HG03135 (cell line): ENCODE data around the gene CAV2.

Experiments
- ATAC-seq: cut with Tn5 transposase; IDR thresholded peaks from one replicate; pipeline ENCODE4 v1.9.1; 2021; ENCODE audit warnings: mild to moderate bottlenecking, moderate library complexity; ENCODE audit not compliant: unreplicated experiment

Gene CAV2

DNA sequence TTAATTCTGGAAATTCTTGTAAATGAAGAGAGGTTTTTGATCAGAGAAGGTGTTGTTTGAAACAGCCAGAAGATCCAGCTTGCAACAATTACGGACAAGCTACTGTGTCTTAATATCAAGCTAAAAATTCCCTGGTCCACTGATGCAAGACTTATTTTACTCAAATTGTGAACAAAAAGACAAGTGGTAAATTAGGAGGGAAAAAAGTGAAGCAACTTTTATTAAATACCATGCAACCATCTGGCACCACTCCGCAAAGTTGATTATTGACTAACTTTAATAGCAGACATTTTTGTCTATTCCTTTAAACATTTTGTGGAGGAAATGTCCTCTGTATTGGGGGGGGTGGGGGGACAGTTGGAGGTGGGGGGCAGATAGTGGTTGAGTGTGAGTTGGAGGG lies 5.1 kb upstream of the CAV2 start:
- ATAC-seq = no peak

DNA sequence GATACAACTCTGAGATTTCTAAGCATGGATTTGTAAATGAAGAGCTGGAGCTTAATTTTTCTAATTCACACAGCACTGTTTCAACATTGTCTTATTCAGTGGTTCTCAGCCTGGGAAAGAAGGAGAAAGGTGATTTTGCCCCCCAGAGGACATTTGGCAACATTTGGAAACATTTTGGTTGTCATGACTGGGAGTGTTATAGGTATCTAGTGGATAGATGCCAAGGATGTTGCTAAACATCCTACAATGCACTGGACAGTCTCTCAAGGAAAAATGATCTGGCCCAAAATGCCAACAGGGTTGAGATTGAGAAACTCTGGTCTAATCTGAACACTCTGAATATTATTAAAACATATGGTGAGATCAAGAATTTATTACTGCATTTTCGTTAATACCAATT lies 3.8 kb upstream of the CAV2 start:
- ATAC-seq = no peak

DNA sequence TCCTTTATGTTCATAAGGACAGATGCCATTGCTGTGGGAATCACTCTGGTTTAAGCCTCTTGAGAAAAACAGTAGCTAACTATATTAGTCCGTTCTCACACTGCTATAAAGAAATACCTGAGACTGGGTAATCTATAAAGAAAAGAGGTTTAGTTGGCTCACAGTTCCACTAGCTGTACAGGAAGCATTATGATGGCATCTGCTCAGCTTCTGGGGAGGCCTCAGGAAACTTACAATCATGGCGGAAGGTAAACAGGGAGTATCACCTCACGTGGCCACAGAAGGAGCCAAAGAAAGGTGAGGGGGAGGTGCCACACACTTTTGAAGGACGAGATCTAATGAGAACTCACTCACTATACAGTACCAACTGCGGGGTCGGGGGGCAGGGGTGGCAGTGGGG lies 2.9 kb upstream of the CAV2 start:
- ATAC-seq = no peak

DNA sequence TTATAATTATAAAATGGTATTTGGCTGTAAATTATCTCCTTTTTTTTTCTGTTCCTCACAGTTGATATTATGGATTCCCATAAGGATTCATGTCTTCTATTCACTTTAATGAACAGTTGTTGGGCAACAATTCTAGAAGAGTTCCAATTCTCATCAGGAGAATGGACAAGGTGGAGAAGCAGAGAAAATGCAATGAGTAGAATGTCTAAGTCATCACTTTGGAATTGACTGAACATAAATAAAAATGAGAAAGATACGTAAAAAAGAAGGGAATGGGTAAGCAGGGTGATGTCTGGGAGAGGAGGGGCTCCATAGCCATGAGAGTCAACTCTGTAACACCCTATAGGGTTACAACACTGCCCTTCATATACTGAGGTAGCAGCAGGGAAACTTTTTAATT lies 1.8 kb upstream of the CAV2 start:
- ATAC-seq = no peak

DNA sequence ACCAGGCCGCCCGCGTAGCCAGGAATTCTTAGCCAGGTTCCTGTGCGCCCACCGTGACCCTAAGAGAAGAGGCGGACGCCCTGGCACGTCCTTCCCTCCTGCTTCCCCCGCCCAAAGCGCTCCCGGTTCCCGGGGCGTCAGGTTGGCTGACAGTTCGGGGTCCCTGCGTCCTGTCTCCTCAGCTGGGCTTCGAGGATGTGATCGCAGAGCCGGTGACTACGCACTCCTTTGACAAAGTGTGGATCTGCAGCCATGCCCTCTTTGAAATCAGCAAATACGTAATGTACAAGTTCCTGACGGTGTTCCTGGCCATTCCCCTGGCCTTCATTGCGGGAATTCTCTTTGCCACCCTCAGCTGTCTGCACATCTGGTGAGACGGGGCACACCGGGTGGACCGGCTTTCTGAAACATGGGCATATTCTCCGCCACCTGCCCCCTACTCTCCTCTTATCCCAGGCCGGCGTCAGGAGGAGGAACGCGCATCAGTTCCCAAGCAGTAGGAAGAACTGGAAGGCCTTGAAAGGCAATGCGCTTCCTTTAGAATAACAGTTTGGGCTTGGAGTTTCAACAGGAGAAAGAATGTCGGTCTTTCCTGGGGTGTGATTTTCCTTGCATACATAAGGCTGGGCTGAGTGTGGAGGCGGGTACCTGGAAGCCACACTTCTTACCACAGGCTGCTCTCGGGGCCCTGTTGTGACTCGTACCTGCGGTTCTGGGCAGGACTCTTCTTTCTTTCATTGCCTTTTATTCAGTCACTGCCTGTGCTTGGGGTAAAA lies 728 bp downstream of the CAV2 start:
- ATAC-seq = peak; percentile 51

DNA sequence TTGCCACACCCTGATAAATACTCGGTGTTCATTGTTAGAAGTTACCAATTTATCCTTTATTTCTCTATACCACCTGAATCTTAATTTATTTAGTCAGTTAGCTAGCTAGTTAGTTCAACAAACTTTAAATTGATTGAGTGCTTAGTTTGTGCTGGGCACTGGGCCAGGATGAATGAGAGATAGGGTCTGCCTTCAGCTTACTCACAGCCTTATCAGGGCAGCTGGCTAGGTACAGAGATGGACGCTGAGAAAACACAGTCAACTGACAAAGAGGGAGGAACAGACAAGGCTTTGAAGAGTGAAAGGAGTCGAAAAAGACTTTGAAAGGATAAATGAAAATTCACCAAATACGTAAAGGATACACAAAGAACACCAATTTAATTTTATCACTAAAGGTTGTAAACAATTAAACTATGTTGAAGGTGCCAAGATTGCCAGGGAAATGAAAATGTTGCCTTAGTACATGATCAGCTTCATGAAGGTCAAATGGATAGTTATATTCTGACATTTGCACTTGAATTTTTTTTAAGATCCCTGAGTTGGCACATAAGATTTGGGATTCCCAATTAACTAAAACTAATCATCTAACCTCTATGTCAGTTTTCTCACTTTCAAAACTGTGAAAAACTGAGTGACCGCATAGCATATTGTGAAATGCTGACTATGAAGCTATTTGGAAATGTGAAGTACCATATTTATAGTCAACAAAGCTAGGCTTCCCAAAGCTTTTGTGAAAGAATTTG lies 2.1 kb downstream of the CAV2 start:
- ATAC-seq = no peak

DNA sequence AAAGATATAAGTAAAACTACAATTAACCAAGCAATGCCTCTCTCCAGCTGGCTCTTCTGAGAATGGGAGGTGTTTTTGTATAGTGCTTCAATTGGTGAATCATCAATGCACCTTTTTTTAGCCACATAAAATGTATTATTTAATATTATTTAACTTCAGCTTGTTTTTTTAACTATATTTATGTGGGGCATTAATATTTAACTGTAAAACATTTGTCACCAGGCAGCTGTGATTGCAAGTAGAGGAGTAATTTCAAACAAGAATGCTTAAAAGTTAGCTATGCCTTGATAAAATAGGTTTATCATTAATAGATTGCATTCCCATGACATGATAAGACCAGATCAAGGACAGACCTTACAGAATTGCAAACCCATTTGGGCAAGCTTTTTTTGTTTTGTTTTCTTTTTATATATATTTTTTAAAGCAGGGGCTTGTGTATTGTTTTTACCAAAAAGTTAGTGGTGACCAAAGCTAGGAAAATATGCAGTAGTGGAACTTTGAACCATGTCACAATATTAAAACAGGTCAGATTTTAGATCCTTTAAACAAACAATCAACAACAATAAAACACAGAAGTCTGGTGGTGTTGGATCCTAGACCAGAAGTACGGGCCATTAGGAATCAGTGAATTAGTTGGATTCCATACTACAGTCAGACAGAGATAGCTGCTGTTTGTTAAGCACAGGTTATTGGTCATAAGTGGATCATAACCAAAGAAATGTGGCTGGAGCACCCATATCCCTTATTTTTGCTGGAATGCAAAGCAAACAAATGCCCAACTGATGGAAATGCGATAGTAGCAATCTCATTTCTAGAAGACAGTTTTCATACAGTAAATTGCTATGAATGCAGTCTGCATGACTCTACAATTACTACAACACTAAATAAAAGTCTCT lies 2.9 kb downstream of the CAV2 start:
- no peak for ATAC-seq

DNA sequence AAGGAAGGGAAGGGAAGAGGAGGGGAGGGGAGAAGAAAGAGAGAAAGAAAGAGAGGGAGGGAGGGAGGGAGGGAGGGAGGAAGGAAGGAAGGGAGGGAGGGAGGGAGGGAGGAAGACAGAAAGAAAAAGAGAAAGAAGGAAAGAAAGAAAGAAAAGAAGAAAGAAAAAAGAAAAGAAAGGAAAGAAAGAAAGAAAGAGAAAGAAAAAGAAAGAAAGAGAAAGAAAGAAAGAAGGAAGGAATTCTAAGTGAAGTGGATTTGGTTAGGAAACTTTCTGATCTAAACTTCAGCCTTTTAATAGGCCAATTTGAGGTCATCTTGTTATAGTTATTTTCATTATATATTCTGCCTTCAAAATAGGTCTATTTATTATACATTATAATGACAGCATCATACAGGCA lies 4.3 kb downstream of the CAV2 start:
- ATAC-seq = no peak

DNA sequence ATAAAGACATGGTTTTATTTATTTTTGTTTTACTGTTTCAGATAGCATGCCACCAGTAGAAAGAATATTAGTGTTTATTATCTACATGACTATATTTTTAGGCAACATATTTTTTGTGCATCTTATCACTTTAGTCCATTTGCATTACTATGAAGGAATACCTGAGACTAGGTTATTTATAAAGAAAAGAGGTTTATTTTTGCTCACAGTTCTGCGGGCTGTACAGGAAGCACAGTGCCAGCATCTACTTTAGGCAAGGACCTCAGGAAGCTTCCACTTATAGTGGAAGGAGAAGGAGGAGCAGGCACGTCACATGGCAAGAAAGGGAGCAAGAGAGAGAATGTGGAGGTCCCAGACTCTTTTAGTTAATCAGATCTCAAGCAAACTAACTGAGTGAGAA lies 5.7 kb downstream of the CAV2 start:
- ATAC-seq = no peak

DNA sequence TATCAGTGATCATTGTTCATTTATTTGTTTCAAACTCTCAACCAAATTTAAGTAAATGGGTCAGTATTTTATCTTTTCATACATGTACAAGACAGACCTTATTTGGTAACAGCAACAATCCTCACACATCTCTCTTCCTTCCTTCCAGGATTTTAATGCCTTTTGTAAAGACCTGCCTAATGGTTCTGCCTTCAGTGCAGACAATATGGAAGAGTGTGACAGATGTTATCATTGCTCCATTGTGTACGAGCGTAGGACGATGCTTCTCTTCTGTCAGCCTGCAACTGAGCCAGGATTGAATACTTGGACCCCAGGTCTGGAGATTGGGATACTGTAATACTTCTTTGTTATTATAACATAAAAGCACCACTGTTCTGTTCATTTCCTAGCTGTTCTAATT lies 6.3 kb downstream of the CAV2 start:
- ATAC-seq = no peak

DNA sequence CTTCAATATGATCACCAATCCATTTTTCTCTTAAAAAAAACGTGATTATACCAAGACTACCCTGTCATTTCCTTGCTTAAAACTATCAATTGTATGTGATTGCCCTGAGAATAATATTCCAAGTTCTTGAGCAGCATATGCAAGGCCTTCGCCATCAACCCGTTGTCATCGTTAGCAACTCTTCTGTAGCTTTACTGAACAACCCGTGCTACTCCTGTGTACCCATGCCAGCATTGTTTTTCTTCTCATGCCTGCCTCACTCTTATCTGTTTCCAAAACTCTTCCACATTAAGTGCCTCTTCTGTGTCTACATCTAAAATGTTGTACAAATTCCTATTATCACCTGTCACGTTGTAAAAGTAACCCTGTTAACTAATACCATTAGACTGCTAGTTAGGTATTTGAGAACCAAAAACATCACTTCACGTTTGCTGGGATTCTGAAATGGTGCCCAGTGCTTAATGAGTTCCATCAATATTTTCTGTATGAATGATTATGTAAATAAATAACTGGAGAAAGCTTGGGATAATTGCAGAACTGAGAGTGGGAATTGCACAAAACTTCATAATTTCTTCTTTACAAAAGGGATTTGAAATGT lies 10.5 kb downstream of the CAV2 start:
- no peak for ATAC-seq

DNA sequence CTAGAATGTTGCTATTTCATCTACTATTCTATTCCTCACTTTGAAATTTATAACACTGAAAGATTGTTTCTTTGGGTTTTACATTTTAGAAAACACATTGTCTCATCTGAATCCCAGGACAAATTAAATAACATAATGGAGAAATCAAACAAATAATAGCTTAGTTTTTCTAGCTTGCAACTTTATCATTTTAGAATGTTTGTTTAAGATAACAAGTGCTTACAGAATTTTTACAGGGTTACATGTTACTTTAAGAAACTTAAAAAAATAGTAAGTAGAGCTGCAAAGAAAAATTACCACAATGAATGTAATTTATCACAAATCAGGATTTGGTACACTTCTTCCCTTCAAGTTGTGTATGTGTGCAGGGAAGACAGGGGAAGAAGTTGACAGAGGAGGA lies 11.3 kb downstream of the CAV2 start:
- no peak for ATAC-seq

DNA sequence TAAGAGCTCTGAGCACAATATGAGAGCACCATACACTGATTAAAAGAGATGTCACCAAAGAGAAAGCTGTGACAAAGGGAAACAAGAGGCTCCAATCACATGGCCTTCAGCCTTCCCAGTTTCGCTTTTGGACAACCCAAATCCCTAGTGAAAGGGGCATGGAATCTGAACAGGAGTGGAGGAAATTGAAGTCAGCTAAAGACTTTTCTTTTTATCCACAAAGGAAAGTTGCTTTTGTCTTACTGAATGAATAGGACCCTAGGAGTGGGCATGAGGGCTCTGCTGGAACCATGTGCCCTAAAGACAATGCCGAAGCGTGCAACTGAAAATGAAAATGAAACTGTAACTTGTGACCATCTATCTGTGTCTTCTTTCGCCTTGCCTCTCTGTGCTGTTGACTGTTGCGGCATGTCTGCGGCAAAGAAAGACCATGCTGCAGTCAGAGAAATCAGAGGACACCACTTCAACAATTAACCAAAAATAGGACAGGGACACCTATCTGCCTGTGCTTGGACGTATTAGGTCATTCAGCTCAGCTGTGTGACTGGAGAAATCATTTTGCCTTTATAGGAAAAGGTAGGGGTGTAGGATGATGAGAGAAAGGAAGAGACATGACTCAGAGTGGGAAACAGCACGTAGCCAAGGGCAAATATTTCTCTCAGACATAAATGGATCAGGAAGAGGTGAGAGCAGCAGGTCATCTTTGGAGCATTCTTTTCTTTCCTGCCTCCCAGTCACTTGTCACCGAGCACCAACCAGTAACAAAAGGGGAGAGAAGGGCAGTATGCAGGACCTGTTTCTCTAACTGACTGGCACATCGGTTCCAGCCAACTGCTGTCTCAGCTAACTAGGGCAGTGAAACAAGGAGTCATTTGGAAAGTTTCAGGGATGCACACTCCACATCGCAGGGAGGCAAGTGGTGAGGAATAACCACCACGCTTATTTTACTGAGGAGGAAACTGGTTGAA lies 12.3 kb downstream of the CAV2 start:
- ATAC-seq = peak; percentile 99

DNA sequence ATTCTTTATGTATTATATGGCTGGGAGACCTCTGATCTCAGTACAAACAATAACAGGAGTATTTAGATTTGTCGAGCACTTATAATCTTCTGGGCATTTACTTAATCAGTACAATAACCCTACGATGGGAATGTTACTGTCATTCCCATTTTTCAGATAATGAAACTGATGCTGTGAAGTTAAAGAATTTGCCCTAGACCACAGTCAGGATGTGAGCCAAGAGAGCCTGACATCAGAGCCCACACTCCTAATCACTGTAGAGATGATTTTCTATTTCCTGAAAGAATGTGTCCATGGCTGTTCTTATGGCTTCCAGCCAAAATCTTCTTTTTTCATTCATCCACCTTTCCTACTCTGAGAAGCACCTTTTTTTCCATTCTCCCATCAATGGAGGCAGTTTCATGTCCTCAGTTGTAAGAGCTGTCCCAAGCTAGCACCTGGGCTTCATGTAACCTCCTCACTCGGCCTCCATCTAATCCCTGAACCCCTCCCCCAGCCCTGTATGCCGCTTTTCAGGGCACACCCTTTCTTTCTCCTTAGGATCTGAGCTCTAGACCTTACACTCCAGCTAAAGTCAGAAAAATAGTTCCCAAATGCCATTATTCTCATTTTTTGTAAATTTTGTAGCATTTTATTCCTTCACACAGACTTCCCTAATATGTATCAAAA lies 13.1 kb downstream of the CAV2 start:
- ATAC-seq = no peak

DNA sequence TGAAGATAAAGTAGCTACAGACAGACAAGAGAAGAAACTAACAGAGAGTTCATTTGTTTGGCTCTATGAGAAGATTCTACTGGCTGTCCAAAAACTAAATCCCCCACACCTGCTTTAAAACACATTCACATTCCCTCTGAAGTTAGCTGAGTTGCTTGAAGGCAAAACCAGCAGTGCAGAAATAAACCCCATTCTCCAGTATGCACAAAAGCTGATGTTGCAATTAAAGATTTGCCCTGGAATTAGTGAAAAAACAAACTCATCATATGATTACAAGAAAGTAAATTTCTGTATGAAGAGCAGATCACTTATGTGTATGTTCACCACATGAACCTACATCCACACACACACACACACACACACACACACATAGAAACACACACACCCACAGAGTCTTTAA lies 16.0 kb downstream of the CAV2 start:
- no peak for ATAC-seq

DNA sequence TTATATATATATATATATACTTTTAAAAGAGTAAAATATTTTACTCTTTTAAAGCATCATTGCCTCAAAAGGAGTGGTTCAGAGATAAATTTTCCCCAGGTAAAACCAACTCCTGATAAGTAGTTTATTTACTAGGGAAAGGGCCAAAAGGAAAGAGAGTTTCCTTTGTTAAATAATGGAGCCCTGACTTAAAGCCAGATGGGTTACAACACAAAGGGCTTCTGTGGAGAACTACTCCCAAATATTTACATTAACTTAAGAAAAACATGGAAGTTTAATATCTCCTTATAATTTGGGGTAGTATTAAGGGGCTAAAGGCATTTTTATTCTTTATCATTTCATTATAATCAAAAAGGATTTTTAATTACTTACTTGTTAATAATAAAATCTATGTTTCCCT lies 16.8 kb downstream of the CAV2 start:
- ATAC-seq = no peak

DNA sequence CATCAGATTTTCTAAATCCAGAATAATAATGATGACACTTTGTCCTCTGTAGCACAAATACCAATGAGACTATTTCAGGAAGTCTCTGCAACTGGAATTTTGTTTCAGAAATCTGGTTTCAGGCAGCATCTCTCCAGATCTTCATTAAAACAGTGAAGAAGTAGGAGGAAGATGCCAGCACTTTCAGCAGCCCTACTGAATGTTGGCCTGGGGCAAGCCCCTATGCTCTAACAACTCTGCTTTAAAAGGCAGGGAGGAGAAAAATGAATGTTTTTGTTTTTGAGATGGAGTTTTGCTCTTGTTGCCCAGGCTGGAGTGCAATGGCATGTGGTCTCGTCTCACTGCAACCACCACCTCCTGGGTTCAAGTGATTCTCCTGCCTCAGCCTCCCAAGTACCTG lies 18.1 kb downstream of the CAV2 start:
- no peak for ATAC-seq

DNA sequence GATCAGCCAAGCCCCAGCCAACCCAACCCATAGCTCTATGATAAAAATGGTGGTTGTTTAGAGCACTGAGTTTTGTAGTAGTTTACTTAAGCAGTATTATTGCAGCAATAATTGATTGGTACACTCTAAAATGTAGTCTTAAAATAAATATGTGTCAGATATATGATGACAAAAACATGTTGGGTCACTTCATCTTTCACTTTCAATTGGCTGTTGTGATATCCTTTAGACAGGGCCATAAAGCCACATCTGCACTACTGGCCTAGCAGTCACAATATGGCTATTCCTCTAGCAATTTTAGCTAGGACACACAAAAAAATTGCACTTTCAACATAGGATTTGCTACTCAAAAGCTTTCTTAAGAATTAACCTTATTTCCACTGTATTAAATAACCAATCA lies 19.4 kb downstream of the CAV2 start:
- ATAC-seq = no peak

DNA sequence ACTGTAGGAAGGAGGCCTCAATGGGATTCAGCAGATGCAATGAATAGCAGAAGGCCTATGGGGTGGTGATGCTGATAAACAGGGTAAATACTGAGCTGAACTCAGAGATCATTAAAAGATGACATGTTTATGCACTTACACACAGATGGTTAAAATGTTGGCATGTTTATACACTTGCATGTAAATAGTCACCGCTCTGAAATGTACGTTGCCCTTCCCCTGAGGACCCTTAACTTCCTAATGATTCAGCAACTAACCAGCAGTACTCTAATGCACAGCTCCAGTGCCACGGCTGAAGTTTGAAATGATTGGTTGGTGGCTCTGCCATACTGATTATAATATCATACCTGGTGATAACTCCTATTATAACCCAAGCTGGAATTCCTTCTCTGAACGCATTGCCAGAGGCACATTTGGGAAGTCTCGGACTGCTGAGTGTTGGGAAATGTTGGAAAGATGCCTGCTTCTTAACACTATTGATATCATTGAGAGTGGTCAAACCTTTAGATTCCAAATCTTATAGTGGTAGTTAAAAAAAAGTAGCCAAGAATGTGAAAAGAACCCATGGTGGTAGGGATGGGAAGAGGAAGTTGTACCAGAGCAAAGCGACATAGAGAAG lies 21.6 kb downstream of the CAV2 start:
- ATAC-seq = no peak
